Prostate gland (tissue), 2 donors: Measurements from ENCODE around the gene CCDC157.
A peak's percentile ranks its signal among the peaks of the same experiment; 100 is the strongest.

Experiments
- CTCF ChIP-seq, 4 experiments: fragments of 200-600 bp in 2 of 4; fragments of 450-650 bp in 2 of 4; sonication (generic) in 2 of 4; IDR thresholded peaks; 1 replicate in 3 of 4; 2 replicates in 1 of 4; pipeline ENCODE4 v1.5.1; 2016 to 2019; ENCODE audit warnings: antibody characterized with exemption in 4 of 4, mild to moderate bottlenecking in 2 of 4, moderate library complexity in 2 of 4
- POLR2A ChIP-seq: fragments of 450-650 bp; IDR thresholded peaks from one replicate; pipeline ENCODE4 v1.6.1; 2016; ENCODE audit warnings: antibody characterized with exemption, mild to moderate bottlenecking
- POLR2AphosphoS5 ChIP-seq: sonication (generic); formaldehyde crosslinking; IDR thresholded peaks from one replicate; pipeline ENCODE4 v1.6.1; 2017; ENCODE audit warnings: antibody characterized with exemption

GRCh38 chr22:30310881-30311771 lies 45.7 kb upstream of the CCDC157 start:
- peak; percentile 54 for TF ChIP-seq POLR2AphosphoS5
- no peak for TF ChIP-seq CTCF (IDR thresholded peaks at IDR 0.05)
- no peak for TF ChIP-seq POLR2A
